Testis (tissue), 3 donors: ENCODE data around the gene C20orf144. TPM values are rescaled to one million over a fixed set of nuclear protein-coding genes. Genes with fewer than 3 reads are reported as not detected.

Experiments
- DNase-seq: peaks from one replicate; pipeline ENCODE4 v3.0.0-alpha.2; 2019
- H3K27ac ChIP-seq, 2 donors: fragments of 200-600 bp; sonication (generic); one replicate each; pipeline ENCODE4 v1.5.1; 2019
- H3K27me3 ChIP-seq: fragments of 200-600 bp; sonication (generic); one replicate; pipeline ENCODE4 v1.5.1; 2019
- H3K36me3 ChIP-seq: fragments of 200-600 bp; sonication (generic); one replicate; pipeline ENCODE4 v1.5.1; 2017; ENCODE audit warnings: low read depth; ENCODE audit errors: missing control alignments
- H3K4me1 ChIP-seq: fragments of 200-600 bp; sonication (generic); one replicate; pipeline ENCODE4 v1.5.1; 2019
- H3K4me3 ChIP-seq, 2 donors: fragments of 200-600 bp; sonication (generic); one replicate each; pipeline ENCODE4 v1.5.1; 2017 to 2019
- H3K9me3 ChIP-seq: fragments of 200-600 bp; sonication (generic); one replicate; pipeline ENCODE4 v1.5.1; 2017
- CTCF ChIP-seq, 3 experiments: fragments of 450-650 bp in 2 of 3; fragments of 200-600 bp in 1 of 3; sonication (generic) in 1 of 3; IDR thresholded peaks; one replicate each; pipeline ENCODE4 v1.5.1; 2016 to 2019; ENCODE audit warnings: antibody characterized with exemption in 3 of 3, mild to moderate bottlenecking in 2 of 3, moderate library complexity in 1 of 3
- POLR2A ChIP-seq: fragments of 450-650 bp; IDR thresholded peaks from one replicate; pipeline ENCODE4 v1.6.1; 2017; ENCODE audit warnings: antibody characterized with exemption, mild to moderate bottlenecking, moderate library complexity
- WGBS, 2 donors: methylation state at CpG; one replicate each; pipeline ENCODE4 v1.1.5; 2018; 5-methylcytosine and 5-hydroxymethylcytosine counted together
- intact Hi-C: fragments of 100-400 bp; cut with DNase I; formaldehyde crosslinking; loops from one replicate; pipeline ENCODE4 v1.15.1; 2023; ENCODE audit warnings: low total_unique reads
- polyA plus RNA-seq: library from polyadenylated mRNA; stranded (reverse); fragments of 350-450 nt; fragmentation: Illumina TruSeq; extraction: RNeasy Lipid Tissue Mini Kit (QIAGEN cat#74804); gene quantifications from one replicate; pipeline ENCODE4 v1.2.3, GENCODE V29; 2014; ENCODE audit warnings: low read depth, low replicate concordance; ENCODE audit not compliant: insufficient read depth
- total RNA-seq, 2 donors: library from RNA; depleted of rRNA; stranded (reverse); fragments of >200 nt; gene quantifications; one replicate each; pipeline ENCODE4 v1.2.3, GENCODE V29; 2016

The C20orf144 gene
- total and polyA plus RNA-seq, 3 donors from 2014 or later: 40.0 to 128 (median 119) TPM

GRCh38 chr20:33701629-33702450 is 39.7 kb downstream of the C20orf144 start:
- H3K4me1 ChIP-seq: no peaks in the 10 kb centered on the region
- no peaks in the 10 kb centered on the region for H3K36me3 ChIP-seq
- H3K27me3 ChIP-seq: no peaks in the 10 kb centered on the region
- TF ChIP-seq CTCF (IDR thresholded peaks at IDR 0.05): no peak
- no peak for TF ChIP-seq POLR2A
- no peak for DNase-seq
- no peak overlapping the region for H3K27ac ChIP-seq
- WGBS, 2 donors: 90 to 91% methylated on average over 11 to 26 of the region's 27 CpGs
- H3K9me3 ChIP-seq: no peaks in the 10 kb centered on the region
- H3K4me3 ChIP-seq: no peak overlapping the region
- intact Hi-C loops: no loop called here

GRCh38 chr20:33702861-33703260 is 40.7 kb downstream of the C20orf144 start:
- 39 to 40% methylated on average over 5 of the region's 5 CpGs for WGBS, 2 donors
- Histone ChIP-seq H3K27me3 (no peaks in the 10 kb centered on the region), H3K4me1 (no peaks in the 10 kb centered on the region), H3K4me3 (no peak overlapping the region), H3K36me3 (no peaks in the 10 kb centered on the region), H3K27ac (no peak overlapping the region), H3K9me3 (no peaks in the 10 kb centered on the region)
- TF ChIP-seq CTCF (IDR thresholded peaks at IDR 0.05) (no peak), POLR2A (no peak)
- DNase-seq: no peak
- intact Hi-C loops: no loop called here

GRCh38 chr20:33703498-33704137 is 41.5 kb downstream of the C20orf144 start:
- Histone ChIP-seq H3K36me3 (no peaks in the 10 kb centered on the region), H3K9me3 (no peaks in the 10 kb centered on the region), H3K4me1 (no peaks in the 10 kb centered on the region), H3K27me3 (no peaks in the 10 kb centered on the region), H3K27ac (no peak overlapping the region), H3K4me3 (no peak overlapping the region)
- intact Hi-C loops: no loop called here
- TF ChIP-seq POLR2A: no peak
- TF ChIP-seq CTCF (IDR thresholded peaks at IDR 0.05): no peak
- 88 to 90% methylated on average over 8 of the region's 8 CpGs for WGBS, 2 donors
- no peak for DNase-seq

- 89 to 97% methylated on average over 6 to 11 of the region's 11 CpGs for WGBS, 2 donors
- Histone ChIP-seq H3K4me3 (no peak overlapping the region), H3K36me3 (no peaks in the 10 kb centered on the region), H3K27ac (no peak overlapping the region), H3K9me3 (no peaks in the 10 kb centered on the region), H3K27me3 (no peaks in the 10 kb centered on the region), H3K4me1 (no peaks in the 10 kb centered on the region)
- TF ChIP-seq CTCF (IDR thresholded peaks at IDR 0.05) (no peak), POLR2A (no peak)
- intact Hi-C loops: no loop called here
- DNase-seq: no peak
Measured at GRCh38 chr20:33704197-33704924, 42.2 kb downstream of the C20orf144 start.
